ENCODE results near the gene NOS1.

NOS1 gene

DNA sequence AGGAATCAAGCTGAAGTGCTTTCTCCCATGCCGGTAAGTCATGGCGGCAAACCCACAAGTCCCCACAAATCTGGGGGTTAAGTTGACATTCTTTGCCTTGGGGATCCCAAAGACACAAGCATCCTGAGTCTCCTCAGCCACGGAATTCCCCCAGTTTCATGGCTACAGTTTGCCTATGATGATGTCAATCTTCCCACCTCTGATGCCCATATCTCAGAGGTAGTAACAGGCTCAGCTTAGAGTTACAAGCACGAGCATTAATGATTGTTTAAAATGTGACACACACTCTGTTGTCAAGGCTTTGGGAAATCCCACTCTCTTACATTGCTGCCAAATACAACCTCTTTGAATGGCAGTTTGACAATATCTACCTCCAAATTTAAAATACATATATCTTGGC, 22.3 kb downstream of the NOS1 start:
- in situ Hi-C loops (cut with MboI; ENCODE audit: low pct_unique_long_range_greater_than_20kb, low sequenced_read_pairs, unreplicated experiment), result no loop called here

DNA sequence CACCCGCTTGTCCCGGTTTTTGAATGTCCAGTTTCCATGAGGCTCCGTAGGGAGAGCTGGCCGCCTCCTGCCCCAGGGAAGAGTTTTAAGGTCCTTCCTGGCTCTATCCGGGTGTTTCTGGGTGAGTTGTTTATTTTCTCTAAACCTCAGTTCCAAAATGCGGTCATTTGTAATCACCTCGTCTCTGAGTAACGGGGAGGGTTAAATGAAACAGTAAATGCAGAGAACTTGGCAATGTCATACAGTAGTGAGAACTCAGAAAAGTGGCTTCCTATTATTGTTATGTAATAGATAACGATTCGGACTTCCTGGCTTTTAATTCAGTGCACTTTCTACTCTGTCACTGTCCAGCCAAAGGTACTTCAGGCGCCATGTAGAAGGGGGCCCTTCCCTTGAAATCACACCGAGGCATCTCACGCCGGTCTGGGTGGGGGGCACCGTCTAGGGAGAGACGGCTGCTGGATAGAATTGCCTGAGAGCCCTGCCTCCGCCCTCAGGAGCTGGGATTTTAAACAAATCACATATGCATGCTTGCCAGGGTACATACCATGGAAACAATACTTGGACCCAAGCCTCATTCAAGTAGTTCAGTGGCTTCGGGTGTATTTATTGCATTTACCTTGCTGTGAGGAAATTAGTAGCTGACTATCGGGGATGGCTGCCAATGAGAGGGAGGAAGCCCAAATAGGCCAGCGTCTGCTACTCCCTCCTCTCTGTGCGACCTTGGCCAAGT, 26.4 kb downstream of the NOS1 start:
- in situ Hi-C loops (cut with MboI; ENCODE audit: low pct_unique_long_range_greater_than_20kb, low sequenced_read_pairs, unreplicated experiment), result no loop called here
- DNase-seq (ENCODE audit: low spot score), result no peak
- TF ChIP-seq, protein P1, sequence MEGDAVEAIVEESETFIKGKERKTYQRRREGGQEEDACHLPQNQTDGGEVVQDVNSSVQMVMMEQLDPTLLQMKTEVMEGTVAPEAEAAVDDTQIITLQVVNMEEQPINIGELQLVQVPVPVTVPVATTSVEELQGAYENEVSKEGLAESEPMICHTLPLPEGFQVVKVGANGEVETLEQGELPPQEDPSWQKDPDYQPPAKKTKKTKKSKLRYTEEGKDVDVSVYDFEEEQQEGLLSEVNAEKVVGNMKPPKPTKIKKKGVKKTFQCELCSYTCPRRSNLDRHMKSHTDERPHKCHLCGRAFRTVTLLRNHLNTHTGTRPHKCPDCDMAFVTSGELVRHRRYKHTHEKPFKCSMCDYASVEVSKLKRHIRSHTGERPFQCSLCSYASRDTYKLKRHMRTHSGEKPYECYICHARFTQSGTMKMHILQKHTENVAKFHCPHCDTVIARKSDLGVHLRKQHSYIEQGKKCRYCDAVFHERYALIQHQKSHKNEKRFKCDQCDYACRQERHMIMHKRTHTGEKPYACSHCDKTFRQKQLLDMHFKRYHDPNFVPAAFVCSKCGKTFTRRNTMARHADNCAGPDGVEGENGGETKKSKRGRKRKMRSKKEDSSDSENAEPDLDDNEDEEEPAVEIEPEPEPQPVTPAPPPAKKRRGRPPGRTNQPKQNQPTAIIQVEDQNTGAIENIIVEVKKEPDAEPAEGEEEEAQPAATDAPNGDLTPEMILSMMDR (IDR thresholded peaks at IDR 0.05; ENCODE audit: extremely low read depth, insufficient read depth, missing control alignments), result no peak

More for the DNA sequence above, 22.3 kb downstream of the NOS1 start:
- TF ChIP-seq, protein P1 (IDR thresholded peaks at IDR 0.05; ENCODE audit: extremely low read depth, insufficient read depth, missing control alignments), result no peak
- DNase-seq (ENCODE audit: low spot score), result no peak

DNA sequence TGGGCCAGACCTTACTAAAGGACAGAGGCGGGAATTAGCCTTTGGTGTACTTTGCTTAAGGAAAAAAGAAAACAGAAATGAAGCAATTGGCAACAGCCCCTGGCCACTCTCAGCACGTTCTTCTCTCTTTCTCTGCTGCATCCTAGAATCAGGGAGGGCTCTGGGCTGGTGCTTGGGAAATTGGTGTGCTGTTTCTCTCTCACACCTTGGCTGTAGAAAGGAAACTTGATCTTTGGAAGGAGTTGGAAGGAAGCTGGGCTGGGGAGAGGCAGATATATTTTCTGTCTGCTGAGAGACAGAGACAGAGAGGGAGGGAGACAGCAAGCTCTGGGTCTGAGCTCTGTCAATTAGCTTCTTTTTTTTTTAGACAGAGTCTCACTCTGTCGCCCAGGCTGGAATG, 27.4 kb downstream of the NOS1 start:
- in situ Hi-C loops (cut with MboI; ENCODE audit: low pct_unique_long_range_greater_than_20kb, low sequenced_read_pairs, unreplicated experiment), result no loop called here
- no peak for DNase-seq (ENCODE audit: low spot score)
- TF ChIP-seq, protein P1 (IDR thresholded peaks at IDR 0.05; ENCODE audit: extremely low read depth, insufficient read depth, missing control alignments), result no peak

DNA sequence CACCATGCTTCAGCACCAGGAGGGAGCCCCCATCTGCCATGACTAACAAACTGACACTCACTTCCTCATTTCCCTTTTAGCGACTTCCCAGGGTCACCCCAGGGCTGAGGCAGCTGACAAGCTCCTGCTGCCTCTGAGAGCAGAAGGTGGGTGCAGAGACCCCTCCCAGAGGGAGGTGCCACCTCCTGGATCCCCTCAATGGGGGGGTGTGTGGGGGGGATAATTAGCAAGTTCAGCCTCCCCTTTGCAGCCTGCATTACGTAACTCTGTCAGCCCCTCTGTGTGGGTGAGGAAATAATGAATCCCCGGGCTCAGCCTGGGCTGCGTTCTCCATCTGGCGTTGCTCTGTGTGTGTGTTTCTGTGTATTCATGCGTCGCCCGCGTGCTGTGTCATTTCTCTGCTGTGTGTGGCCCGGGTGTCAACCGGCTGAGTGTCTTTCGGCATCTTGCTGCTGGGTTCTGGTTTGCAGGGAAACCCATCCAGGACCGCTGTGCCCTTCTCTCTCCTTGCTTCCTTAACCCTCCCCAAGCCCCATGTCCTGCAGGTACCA, 28.0 kb downstream of the NOS1 start:
- DNase-seq (ENCODE audit: low spot score), result no peak

DNA sequence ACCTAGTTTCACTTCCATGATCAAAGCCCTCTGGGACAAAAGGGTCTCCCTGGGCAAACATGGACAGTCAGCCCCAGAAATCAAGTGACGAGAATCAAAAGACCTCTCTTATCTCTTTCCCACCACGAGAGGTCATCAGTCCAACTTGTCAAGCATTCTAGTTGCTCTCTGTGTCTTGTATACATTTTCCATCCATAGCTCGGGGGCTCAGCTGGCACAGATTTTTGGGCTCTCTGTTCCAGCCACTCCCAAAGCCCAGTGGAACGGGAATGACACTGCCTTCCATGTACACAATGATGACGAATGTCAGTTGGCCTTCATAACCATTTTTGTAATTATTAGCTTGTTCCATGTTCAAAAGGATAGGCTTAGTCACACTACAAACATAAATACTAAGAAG, 29.7 kb downstream of the NOS1 start:
- TF ChIP-seq, protein P1 (IDR thresholded peaks at IDR 0.05; ENCODE audit: extremely low read depth, insufficient read depth, missing control alignments), result no peak
- DNase-seq (ENCODE audit: low spot score), result no peak
- in situ Hi-C loops (cut with MboI; ENCODE audit: low pct_unique_long_range_greater_than_20kb, low sequenced_read_pairs, unreplicated experiment), result no loop called here

More for the DNA sequence above, 28.0 kb downstream of the NOS1 start:
- TF ChIP-seq, protein P1 (IDR thresholded peaks at IDR 0.05; ENCODE audit: extremely low read depth, insufficient read depth, missing control alignments), result no peak
- in situ Hi-C loops (cut with MboI; ENCODE audit: low pct_unique_long_range_greater_than_20kb, low sequenced_read_pairs, unreplicated experiment), result no loop called here

DNA sequence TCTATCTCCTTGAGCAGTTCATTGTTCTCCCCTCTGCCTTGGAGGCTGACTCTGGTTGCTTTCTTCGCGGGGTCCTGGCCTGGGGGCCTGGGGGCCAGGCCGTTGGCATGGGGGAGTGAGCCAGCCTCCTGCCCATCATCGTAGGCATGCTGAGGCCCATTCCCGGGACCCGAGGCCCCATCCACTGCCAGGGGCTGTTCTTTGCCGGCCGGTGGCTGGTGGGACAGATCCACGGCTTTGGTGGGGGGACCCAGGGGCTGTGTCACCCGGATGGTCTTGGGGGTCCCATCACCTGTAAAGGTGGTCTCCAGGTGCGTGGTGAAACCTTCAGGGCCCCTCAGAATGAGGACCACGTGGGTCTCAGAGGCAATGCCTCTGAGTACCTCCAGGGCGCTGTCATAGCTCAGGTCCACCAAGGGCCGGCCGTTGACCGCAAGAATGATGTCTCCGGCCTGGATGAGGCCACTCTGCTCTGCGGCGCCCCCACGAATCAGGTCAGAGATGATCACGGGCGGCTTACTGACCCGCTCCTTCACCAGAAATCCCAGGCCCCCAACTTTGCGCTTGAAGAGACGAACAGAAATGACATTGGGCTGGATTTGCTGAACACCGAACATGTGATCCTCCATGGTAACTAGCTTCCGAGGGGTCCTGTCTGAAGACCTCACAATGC, 30.8 kb downstream of the NOS1 start:
- no peak for DNase-seq (ENCODE audit: low spot score)
- in situ Hi-C loops (cut with MboI; ENCODE audit: low pct_unique_long_range_greater_than_20kb, low sequenced_read_pairs, unreplicated experiment), result no loop called here
- TF ChIP-seq, protein P1 (IDR thresholded peaks at IDR 0.05; ENCODE audit: extremely low read depth, insufficient read depth, missing control alignments), result no peak
